ENCODE results near the gene RFPL2. TPM values are rescaled to one million over a fixed set of nuclear protein-coding genes. Genes with fewer than 3 reads are reported as not detected.

The RFPL2 gene
- total and polyA plus RNA-seq, 2 of the 13 experiments (the other 11 are each of a cell fraction or from before 2014, with no cell fraction given): not detected

GRCh38 chr22:32233091-32233490 lies 28.2 kb upstream of the RFPL2 start (continued):
- no peak for TF ChIP-seq CSRNP1 (CRISPR knock-in tag; IDR thresholded peaks at IDR 0.05)
- no peak for TF ChIP-seq MIER3 (CRISPR knock-in tag; IDR thresholded peaks at IDR 0.05; ENCODE audit: borderline replicate concordance)

DNA sequence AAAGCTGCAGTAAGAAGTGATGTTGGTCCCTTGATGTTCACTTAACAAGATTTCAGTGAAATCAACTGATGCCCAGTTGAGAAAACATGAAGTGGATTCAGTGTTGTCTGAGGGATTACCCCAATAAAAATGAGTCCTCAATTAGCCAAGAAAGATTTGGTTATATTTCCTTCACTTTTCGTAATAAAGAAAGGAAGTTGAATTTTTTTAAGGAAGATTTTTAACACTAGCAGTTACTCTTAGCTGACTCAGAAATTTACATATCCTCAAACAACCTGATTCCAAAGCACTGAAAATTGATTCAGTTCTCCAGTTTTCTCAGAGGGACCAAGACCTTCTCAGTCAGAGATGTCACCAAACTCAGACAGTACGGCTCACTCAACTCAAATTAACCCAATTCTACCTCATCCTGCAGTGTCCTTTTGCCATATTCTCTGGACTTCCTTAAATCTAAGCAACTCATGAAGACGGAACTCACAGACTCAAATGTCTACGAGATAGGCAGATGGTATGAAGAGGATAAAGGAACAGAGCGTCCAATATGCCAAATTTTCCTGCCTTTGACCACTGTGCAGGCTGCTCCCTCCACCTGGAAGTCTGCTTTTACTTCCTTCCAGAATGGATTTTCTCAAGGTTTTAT lies 27.4 kb upstream of the RFPL2 start:
- no peak overlapping the region for H3K9ac ChIP-seq (ENCODE audit: insufficient read depth, low read depth, low read length)
- H3K27ac ChIP-seq (ENCODE audit: extremely low read length, insufficient read depth, low read length): no peak overlapping the region
- H4K20me1 ChIP-seq (ENCODE audit: insufficient read depth, low read length): no peaks in the 10 kb centered on the region
- BruUV-seq (replicated peaks): no TSS peak
- H3K36me3 ChIP-seq (replicated peaks in 1 of 2; ENCODE audit: control insufficient read depth in 1 of 2, insufficient read depth in 2 of 2, low read length in 2 of 2): no peaks in the 10 kb centered on the region
- H3K4me3 ChIP-seq (replicated peaks in 1 of 3; ENCODE audit: insufficient read depth in 1 of 3, low read depth in 2 of 3, low read length in 3 of 3): no peak overlapping the region
- POLR2A ChIA-PET: no interaction called here
- in situ Hi-C loops (cut with HindIII; ENCODE audit: extremely low pct_ligation_motif_present, low pct_unique_long_range_greater_than_20kb) (no loop called here), intact Hi-C loops (cut with micrococcal nuclease; ENCODE audit: unreplicated experiment) (no loop called here)
- no peak for ATAC-seq
- no peaks in the 10 kb centered on the region for H3K79me2 ChIP-seq (ENCODE audit: insufficient read depth, low read length)
- no peaks in the 10 kb centered on the region; a peak in 1 of 5 replicates for H3K27me3 ChIP-seq (ENCODE audit: control insufficient read depth in 1 of 2, insufficient read depth in 2 of 2, low read length in 2 of 2)
- TF ChIP-seq ISX (CRISPR knock-in tag; conservative IDR thresholded peaks at IDR 0.05) (no peak), HIVEP1 (CRISPR knock-in tag; IDR thresholded peaks at IDR 0.05) (no peak)
- H3K4me2 ChIP-seq (ENCODE audit: low read depth, low read length): no peak overlapping the region
- WGBS (ENCODE audit: low lambda C conversion rate): 49% methylated on average over 5 of the region's 5 CpGs
- CTCF ChIA-PET (ENCODE audit: low intra/inter-chr PET ratio, low total read pairs): no interaction called here
- H3K4me1 ChIP-seq (ENCODE audit: insufficient read depth, low read length): no peaks in the 10 kb centered on the region
- no peak for DNase-seq (ENCODE audit: low spot score)
- no peaks in the 10 kb centered on the region for H3K9me3 ChIP-seq (ENCODE audit: low read length)
- FAIRE-seq: no peak
- H2AFZ ChIP-seq (ENCODE audit: low read length): no peak overlapping the region

Data from HepG2 (cell line).